ENCODE results near the gene AQP12A.

Gene AQP12A

GRCh38 chr2:240726876-240727275 is 35.2 kb downstream of the AQP12A start:
- DNase-seq = no peak

- no peak for DNase-seq
Observed at GRCh38 chr2:240727439-240727838, 35.8 kb downstream of the AQP12A start.

DNA sequence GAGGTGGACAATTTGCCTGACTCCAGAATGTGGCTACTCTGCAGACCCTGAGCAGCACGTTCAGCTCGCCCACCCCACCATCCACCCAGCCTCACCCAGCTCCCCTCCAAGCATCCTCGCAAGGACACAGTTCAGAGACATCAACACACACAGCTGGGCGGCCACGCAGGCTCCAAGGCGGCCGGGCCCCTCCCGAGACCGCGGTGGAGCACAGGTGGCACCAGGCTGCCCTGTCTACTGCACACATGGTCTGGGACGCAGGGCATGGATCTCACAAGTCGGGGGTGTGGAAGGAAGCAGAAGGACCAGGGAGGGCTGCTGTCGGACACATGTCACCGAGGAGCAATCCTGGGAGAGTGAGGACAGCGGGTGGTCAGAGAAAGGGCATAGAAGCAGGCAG is 36.2 kb downstream of the AQP12A start:
- DNase-seq = no peak

- DNase-seq = no peak
Observed at GRCh38 chr2:240728361-240728760, 36.7 kb downstream of the AQP12A start.

DNA sequence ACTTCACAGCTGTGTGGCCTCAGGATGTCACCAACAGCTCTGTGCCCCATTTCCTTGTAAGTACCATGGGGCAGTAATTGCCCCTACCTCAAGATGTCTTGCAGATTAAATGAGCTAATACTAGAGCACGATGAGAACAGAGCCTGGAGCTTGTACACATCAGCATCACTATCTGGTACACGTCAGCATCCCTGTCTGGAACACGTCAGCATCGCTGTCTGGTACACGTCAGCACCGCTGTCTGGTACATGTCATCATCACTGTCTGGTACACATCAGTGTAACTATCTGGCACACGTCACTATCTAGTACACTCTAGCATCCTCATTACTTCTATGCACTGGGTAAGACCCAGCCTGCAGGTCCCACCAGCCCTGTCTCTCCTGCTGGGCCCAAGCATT is 37.2 kb downstream of the AQP12A start:
- DNase-seq = no peak

DNA sequence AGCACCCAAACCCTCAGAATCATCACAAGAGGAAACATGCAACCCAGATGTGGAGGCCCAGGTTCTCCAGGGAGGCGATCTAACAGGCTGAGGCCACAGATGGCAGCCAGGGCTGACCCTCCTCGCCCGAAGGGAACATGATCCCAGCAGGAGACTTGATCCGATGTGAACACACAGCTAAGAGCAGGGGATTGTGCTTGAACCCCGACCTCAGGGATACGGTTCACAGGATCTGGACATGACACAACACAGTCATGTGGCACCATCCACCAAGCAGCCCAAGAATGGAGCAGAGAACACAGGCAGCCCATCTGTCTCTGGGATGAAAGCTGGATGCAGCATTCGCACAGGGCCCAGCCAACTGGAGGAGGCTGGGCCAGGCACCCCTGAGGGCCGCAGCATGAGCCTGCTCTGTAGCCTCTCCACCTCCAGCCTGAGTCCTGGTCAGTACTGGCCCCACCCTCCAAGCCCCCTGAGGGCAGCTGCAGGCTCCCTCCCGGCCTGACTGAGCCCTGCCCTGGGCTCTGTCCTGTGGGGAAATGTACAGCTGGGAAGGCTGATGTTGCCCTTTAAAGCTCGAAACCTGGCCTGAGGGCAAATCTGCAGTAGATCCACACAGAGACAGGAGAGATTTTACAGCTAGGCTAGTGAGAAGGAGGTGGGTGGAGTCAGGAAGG is 39.0 kb downstream of the AQP12A start:
- DNase-seq = no peak

GRCh38 chr2:240731178-240731545 is 39.5 kb downstream of the AQP12A start:
- no peak for DNase-seq

DNA sequence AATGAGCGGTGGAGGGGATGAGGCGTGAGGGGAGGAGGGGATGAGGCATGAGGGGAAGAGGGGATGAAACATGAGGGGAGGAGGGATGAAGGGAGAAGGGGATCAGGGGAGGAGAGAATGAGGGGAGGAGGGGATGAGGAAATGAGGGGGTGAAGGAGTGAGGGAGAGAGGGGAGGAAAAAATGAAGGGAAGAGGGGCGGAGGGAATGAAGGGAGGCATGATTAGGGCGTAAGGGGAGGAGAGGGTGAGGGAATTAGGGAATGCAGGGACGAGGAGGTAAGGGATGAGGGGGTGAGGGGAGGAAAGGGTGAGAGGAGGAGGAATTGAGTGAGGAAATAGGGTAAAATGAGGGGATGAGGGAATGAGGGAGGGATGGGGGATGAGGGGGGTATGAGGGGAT is 40.5 kb downstream of the AQP12A start:
- no peak for DNase-seq

- no peak for DNase-seq
Observed at GRCh38 chr2:240732911-240733622, 41.4 kb downstream of the AQP12A start.

DNA sequence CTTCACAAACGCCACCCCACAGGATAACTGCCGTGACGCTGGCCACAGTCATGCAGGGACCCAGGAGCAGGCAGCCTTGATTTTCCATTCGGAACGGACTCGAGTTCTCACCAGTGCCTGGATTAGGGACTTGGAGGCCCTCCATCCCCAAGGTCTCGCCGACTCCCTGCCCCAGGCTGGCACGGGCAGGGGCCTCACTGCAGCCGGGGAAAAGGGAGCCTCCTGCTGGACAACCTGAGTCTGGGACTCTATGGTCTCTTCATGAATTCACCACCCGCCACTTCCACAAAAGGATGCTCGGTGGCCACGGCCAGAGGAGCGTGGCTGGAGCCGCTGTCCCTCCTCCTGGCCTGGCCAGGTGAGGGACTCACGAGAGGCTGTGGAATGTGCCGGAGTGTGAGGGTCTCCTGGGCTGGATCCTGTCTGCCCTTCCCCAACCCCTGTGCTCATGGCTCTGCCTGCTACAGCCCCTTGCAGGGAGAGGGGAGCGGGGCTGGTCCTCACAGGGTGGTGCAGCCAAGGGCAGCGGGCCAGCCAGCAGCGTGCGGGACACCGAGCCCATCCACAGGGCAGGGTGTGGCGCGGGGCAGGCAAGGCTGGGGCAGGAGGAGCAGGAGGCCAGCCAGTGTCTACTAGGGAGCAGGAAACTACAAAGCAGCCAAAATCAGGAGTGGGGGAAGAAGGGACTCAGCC is 42.3 kb downstream of the AQP12A start:
- no peak for DNase-seq

DNA sequence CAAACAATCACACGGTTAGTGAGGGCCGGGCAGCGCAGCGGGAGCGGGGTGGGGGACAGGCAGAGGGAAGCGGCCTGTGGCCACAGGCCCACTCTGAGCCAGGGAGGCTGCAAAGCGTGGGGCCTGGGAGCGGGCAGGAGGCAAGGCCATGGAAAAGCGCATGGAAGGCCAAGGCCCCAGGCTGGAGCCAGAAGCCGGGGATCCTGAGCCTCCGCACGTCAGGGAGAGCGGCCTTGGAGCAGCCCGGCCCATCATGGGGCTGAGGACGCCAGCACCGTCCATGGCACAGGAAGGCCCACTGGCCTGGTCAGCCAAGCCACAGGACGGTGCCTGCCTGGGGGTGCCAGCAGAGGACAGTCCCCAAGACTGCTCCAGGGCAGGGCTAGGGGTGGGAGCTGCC is 43.1 kb downstream of the AQP12A start:
- no peak for DNase-seq

- no peak for DNase-seq
Observed at GRCh38 chr2:240735476-240735875, 43.8 kb downstream of the AQP12A start.

- no peak for DNase-seq
Observed at GRCh38 chr2:240736281-240737250, 44.9 kb downstream of the AQP12A start.

- DNase-seq = no peak
Observed at GRCh38 chr2:240737512-240737911, 45.8 kb downstream of the AQP12A start.

- no peak for DNase-seq
Observed at GRCh38 chr2:240737958-240738357, 46.3 kb downstream of the AQP12A start.

DNA sequence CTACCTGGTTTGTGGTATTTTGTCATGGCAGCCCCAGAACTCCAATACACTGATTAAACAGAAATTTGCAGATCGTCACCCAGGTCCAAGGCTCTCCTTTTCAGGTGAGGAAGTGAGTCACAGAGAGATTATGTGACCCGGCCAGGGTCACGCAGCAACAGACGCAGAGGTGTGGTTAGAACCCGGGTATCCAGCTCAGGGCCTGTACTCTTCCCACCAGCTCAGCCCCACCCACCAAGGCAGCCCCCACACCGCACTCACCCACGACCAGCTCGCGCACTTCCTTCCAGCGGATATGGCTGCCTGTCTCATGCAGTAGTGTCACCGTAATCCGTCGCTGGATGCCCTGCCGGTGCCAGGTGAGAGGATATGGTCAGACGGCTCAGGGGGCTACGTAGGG is 48.1 kb downstream of the AQP12A start:
- no peak for DNase-seq

- no peak for DNase-seq
Observed at GRCh38 chr2:240741091-240741490, 49.4 kb downstream of the AQP12A start.

- DNase-seq = no peak
Observed at GRCh38 chr2:240742602-240743095, 51.0 kb downstream of the AQP12A start.

- DNase-seq = no peak
Observed at GRCh38 chr2:240745456-240745855, 53.8 kb downstream of the AQP12A start.

GRCh38 chr2:240745962-240746361 is 54.3 kb downstream of the AQP12A start:
- DNase-seq = no peak

DNA sequence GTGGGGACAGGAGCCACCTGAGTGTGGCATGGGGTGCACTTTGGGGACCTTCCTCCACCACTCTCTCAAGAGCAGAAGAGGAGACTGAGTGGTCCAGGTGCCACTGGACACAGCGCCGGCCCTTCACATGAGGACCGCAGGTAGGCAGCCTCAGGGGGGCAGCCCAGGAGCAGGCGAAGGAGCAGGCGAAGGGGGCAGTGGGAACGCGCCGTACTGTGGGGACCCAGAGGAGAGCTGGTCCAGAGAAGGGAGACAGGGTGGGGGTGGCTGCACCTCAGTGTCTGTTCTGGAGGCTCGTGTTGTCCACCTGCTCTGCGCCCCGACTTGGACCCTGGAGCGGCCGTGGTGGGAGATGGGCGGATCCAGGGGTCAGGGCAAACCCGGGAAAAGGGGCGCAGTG is 55.0 kb downstream of the AQP12A start:
- DNase-seq = no peak

- no peak for DNase-seq
Observed at GRCh38 chr2:240747256-240747655, 55.6 kb downstream of the AQP12A start.

Measured in GF-D8 (cell line).